AG09319 (cell line): Measurements from ENCODE around the gene SLC47A2.

Experiments used
- DNase-seq: peaks from one replicate; pipeline ENCODE4 v3.0.0-alpha.2; 2010; ENCODE audit warnings: low read depth; ENCODE audit errors: extremely low read depth
- CTCF ChIP-seq: IDR thresholded peaks from 2 replicates; pipeline ENCODE4 v1.5.1; 2011; ENCODE audit warnings: low read depth, mild to moderate bottlenecking, inconsistent platforms, low read length, moderate library complexity

SLC47A2 gene

GRCh38 chr17:19664821-19665181, 51.6 kb downstream of the SLC47A2 start:
- no peak for TF ChIP-seq CTCF
- no peak for DNase-seq

GRCh38 chr17:19664136-19664820, 52.1 kb downstream of the SLC47A2 start:
- TF ChIP-seq CTCF: no peak
- DNase-seq: no peak

- no peak for TF ChIP-seq CTCF
- no peak for DNase-seq
These were observed 53.3 kb downstream of the SLC47A2 start for GRCh38 chr17:19663097-19663496.

- no peak for TF ChIP-seq CTCF
- no peak for DNase-seq
These were observed 55.3 kb downstream of the SLC47A2 start for GRCh38 chr17:19661121-19661520.

- DNase-seq: no peak
- no peak for TF ChIP-seq CTCF
These were observed 56.0 kb downstream of the SLC47A2 start for GRCh38 chr17:19660219-19660870.

- no peak for TF ChIP-seq CTCF
- no peak for DNase-seq
These were observed 56.8 kb downstream of the SLC47A2 start for GRCh38 chr17:19659366-19660177.
